Stimulated activated CD4-positive, alpha-beta T cell treated with anti-CD3 and anti-CD28 coated beads, Interleukin-4, amount 100 ng/mL, for 4 hours (primary cell): ENCODE results near the gene DGUOK.
"Not testable (repeated sequence)": the region's sequence is repeated elsewhere in the genome, so short reads cannot be mapped to it uniquely, and the experiment has no call there.

Experiments used
- DNase-seq, 2 experiments: peaks; one replicate each; pipeline ENCODE4 v3.0.0-alpha.2; 2020

Gene DGUOK

GRCh38 chr2:73926493-73927327 lies at the start of gene DGUOK:
TSS of gene DGUOK (plus strand) at chr2:73926880. CDS start at chr2:73926911, 31 bp downstream.
- DNase-seq = peak; percentile 86 to 98

GRCh38 chr2:73877071-73877802 lies 49.4 kb upstream of the DGUOK start:
- no peak for DNase-seq

- not testable (repeated sequence) for DNase-seq
Measured at GRCh38 chr2:73877984-73878383, 48.7 kb upstream of the DGUOK start.

GRCh38 chr2:73885406-73885805 lies 41.3 kb upstream of the DGUOK start:
- no peak for DNase-seq

GRCh38 chr2:73886357-73886756 lies 40.3 kb upstream of the DGUOK start:
- peak; percentile 19 to 39 for DNase-seq

GRCh38 chr2:73887596-73888353 lies 38.9 kb upstream of the DGUOK start:
- not testable (repeated sequence) for DNase-seq

GRCh38 chr2:73888388-73888787 lies 38.3 kb upstream of the DGUOK start:
- no peak for DNase-seq

- no peak for DNase-seq
Measured at GRCh38 chr2:73889206-73889605, 37.5 kb upstream of the DGUOK start.

- DNase-seq = no peak
Measured at GRCh38 chr2:73890301-73891092, 36.2 kb upstream of the DGUOK start.

GRCh38 chr2:73891276-73891901 lies 35.3 kb upstream of the DGUOK start:
- DNase-seq = no peak

- no peak for DNase-seq
Measured at GRCh38 chr2:73892631-73893329, 33.9 kb upstream of the DGUOK start, which contains the start of gene ACTG2. TSS of gene ACTG2 (plus strand) at chr2:73893008. CDS start at chr2:73901312, 8,304 bp downstream.

GRCh38 chr2:73893764-73894474 lies 32.8 kb upstream of the DGUOK start:
- no peak for DNase-seq

GRCh38 chr2:73894475-73894850 lies 32.2 kb upstream of the DGUOK start:
- no peak for DNase-seq

- no peak for DNase-seq
Measured at GRCh38 chr2:73894877-73895276, 31.8 kb upstream of the DGUOK start.

- DNase-seq = no peak
Measured at GRCh38 chr2:73895473-73895872, 31.2 kb upstream of the DGUOK start.

GRCh38 chr2:73896362-73897239 lies 30.1 kb upstream of the DGUOK start:
- DNase-seq = peak in 1 of 2 experiments; percentile 24

GRCh38 chr2:73897240-73897583 lies 29.5 kb upstream of the DGUOK start:
- DNase-seq = no peak

- DNase-seq = no peak
Measured at GRCh38 chr2:73897934-73898333, 28.7 kb upstream of the DGUOK start.

- DNase-seq = no peak
Measured at GRCh38 chr2:73899801-73900336, 26.8 kb upstream of the DGUOK start.
